Endodermal cell (in vitro differentiated cells): Measurements from ENCODE around the gene FBXO47. TPM values are rescaled to one million over a fixed set of nuclear protein-coding genes. Genes with fewer than 3 reads are reported as not detected.
"Not testable (repeated sequence)": the region's sequence is repeated elsewhere in the genome, so short reads cannot be mapped to it uniquely, and the experiment has no call there.

Source experiments
- DNase-seq: peaks from one replicate; pipeline ENCODE4 v3.0.0-alpha.2; 2017
- H3K27ac ChIP-seq: 2 replicates; pipeline ENCODE4 v1.5.1; 2013; ENCODE audit warnings: mild to moderate bottlenecking, low read depth, low read length, moderate library complexity
- H3K27me3 ChIP-seq: 2 replicates; pipeline ENCODE4 v1.6.1; 2013; ENCODE audit warnings: mild to moderate bottlenecking, low read length, moderate library complexity; ENCODE audit not compliant: insufficient read depth, control insufficient read depth, poor library complexity, severe bottlenecking
- H3K36me3 ChIP-seq: 2 replicates; pipeline ENCODE4 v1.7.0; 2013; ENCODE audit warnings: mild to moderate bottlenecking, low read length, moderate library complexity; ENCODE audit not compliant: control insufficient read depth, insufficient read depth
- H3K4me1 ChIP-seq: one replicate; pipeline ENCODE4 v1.7.0; 2013; ENCODE audit warnings: low read length; ENCODE audit not compliant: control insufficient read depth, insufficient read depth
- H3K4me3 ChIP-seq: 2 replicates; pipeline ENCODE4 v1.5.1; 2013; ENCODE audit warnings: mild to moderate bottlenecking, low read length, moderate library complexity
- H3K9ac ChIP-seq: 2 replicates; pipeline ENCODE4 v1.6.1; 2013; ENCODE audit warnings: mild to moderate bottlenecking, low read length, moderate library complexity; ENCODE audit not compliant: poor library complexity, severe bottlenecking; ENCODE audit errors: extremely low read depth
- H3K9me3 ChIP-seq: 2 replicates; pipeline ENCODE4 v1.6.1; 2013; ENCODE audit warnings: mild to moderate bottlenecking, low read length, moderate library complexity; ENCODE audit not compliant: control insufficient read depth
- H3K27ac Mint-ChIP-seq: 2 replicates; pipeline ENCODE4 v1.8.0; 2020; ENCODE audit warnings: mixed read lengths
- H3K27me3 Mint-ChIP-seq: 2 replicates; pipeline ENCODE4 v1.8.0; 2021; ENCODE audit warnings: mild to moderate bottlenecking, mixed read lengths; ENCODE audit not compliant: insufficient read depth
- H3K36me3 Mint-ChIP-seq: 2 replicates; pipeline ENCODE4 v1.8.0; 2020; ENCODE audit warnings: low read depth, mixed read lengths
- H3K4me1 Mint-ChIP-seq: 2 replicates; pipeline ENCODE4 v1.8.0; 2020; ENCODE audit warnings: mixed read lengths
- H3K4me3 Mint-ChIP-seq: 2 replicates; pipeline ENCODE4 v1.8.0; 2020; ENCODE audit warnings: mild to moderate bottlenecking, moderate library complexity, mixed read lengths
- H3K9me3 Mint-ChIP-seq: 2 replicates; pipeline ENCODE4 v1.8.0; 2020; ENCODE audit warnings: mild to moderate bottlenecking, mixed read lengths
- WGBS, 2 experiments: methylation state at CpG; one replicate each; pipeline versions ENCODE4 v1.1.5 to v1.1.7; 2013; ENCODE audit warnings: missing lambda C conversion rate in 2 of 2, mixed read lengths in 1 of 2; ENCODE audit not compliant: insufficient coverage in 1 of 2, insufficient read length in 1 of 2; 5-methylcytosine and 5-hydroxymethylcytosine counted together
- total RNA-seq, 2 donors: library from RNA; stranded (reverse); fragmentation: NEBNext Ultra II Directional in 1 of 2; extraction: Animal tissue kit (Norgen Biotek cat#: 25700) in 1 of 2; gene quantifications; 2 replicates in 1 of 2; 3 replicates in 1 of 2; pipeline ENCODE4 v1.2.1, GENCODE V29; 2021
- TF ChIP-seq, protein P1 (sequence below): fragments of 200-600 bp; sonication (generic); conservative IDR thresholded peaks from 2 replicates; pipeline ENCODE4 v1.5.0; 2021; ENCODE audit warnings: antibody characterized with exemption, mild to moderate bottlenecking

Gene FBXO47
- total RNA-seq, 2 donors from 2014 or later = not detected

DNA sequence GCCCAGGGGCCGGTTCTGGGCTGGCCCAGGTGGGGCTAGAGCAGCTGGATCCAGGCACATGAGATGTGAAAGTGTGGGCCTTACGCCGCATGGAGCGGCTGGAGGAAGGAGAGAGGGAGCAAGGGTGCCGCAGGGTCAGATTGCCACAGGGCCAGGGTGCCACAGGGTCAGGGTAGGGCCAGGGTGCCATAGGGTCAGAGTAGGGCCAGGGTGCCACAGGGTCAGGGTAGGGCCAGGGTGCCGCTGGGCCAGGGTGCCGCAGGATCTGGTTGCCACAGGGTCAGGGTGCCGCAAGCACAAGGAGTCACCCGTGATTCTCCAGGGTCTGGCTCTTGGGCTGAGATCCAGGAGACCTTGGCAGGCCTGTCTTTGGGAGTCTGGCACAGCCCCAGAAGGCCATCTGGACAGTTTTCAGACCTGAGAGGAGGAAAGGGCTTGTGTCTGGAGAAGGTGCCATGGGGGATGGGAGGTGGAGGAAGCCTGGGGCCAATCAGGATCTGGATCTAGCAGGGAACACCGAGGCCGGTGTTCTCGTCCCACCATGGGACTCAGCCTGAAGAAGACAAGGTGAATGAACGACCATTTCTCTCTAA, 54.9 kb downstream of the FBXO47 start:
- peak; percentile 40 for DNase-seq
- peaks cover 57% of the 10 kb centered on the region for H3K36me3 Mint-ChIP-seq
- Histone ChIP-seq H3K9ac (no peak overlapping the region), H3K36me3 (peaks cover 77% of the 10 kb centered on the region), H3K4me3 (no peak overlapping the region), H3K4me1 (peaks cover 5% of the 10 kb centered on the region), H3K9me3 (no peaks in the 10 kb centered on the region), H3K27ac (no peak overlapping the region), H3K27me3 (no peaks in the 10 kb centered on the region)
- H3K4me3 Mint-ChIP-seq = no peak overlapping the region
- peak overlapping the region; percentile 75 for H3K27ac Mint-ChIP-seq
- H3K9me3 Mint-ChIP-seq = no peaks in the 10 kb centered on the region
- peaks cover 5% of the 10 kb centered on the region for H3K4me1 Mint-ChIP-seq
- 94 to 96% methylated on average over 9 to 13 of the region's 13 CpGs for WGBS, 2 experiments
- H3K27me3 Mint-ChIP-seq = no peaks in the 10 kb centered on the region
- TF ChIP-seq, protein P1, sequence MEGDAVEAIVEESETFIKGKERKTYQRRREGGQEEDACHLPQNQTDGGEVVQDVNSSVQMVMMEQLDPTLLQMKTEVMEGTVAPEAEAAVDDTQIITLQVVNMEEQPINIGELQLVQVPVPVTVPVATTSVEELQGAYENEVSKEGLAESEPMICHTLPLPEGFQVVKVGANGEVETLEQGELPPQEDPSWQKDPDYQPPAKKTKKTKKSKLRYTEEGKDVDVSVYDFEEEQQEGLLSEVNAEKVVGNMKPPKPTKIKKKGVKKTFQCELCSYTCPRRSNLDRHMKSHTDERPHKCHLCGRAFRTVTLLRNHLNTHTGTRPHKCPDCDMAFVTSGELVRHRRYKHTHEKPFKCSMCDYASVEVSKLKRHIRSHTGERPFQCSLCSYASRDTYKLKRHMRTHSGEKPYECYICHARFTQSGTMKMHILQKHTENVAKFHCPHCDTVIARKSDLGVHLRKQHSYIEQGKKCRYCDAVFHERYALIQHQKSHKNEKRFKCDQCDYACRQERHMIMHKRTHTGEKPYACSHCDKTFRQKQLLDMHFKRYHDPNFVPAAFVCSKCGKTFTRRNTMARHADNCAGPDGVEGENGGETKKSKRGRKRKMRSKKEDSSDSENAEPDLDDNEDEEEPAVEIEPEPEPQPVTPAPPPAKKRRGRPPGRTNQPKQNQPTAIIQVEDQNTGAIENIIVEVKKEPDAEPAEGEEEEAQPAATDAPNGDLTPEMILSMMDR = no peak

DNA sequence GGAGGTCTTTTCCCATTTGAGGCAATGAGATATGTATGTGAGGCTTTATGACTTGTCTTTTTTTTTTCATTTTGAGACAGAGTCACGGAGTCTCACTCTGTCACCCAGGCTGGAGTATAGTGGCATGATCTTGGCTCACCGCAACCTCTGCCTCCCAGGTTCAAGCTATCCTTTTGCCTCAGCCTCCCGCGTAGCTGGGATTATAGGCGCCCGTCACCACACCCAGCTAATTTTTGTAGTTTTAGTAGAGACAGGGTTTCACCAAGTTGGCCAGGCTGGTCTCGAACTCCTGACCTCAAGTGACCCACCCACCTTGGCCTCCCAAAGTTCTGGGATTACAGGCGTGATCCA, 55.5 kb downstream of the FBXO47 start:
- H3K4me1 Mint-ChIP-seq, H3K4me3 Mint-ChIP-seq, H3K9ac ChIP-seq, H3K27ac Mint-ChIP-seq, H3K27me3 Mint-ChIP-seq, H3K9me3 Mint-ChIP-seq, H3K4me3 ChIP-seq, H3K27ac ChIP-seq, DNase-seq, H3K9me3 ChIP-seq, H3K27me3 ChIP-seq, H3K4me1 ChIP-seq: not testable (repeated sequence)
- WGBS, 2 experiments = 93 to 95% methylated on average over 8 of the region's 8 CpGs
- peaks cover 77% of the 10 kb centered on the region for H3K36me3 ChIP-seq
- peaks cover 53% of the 10 kb centered on the region for H3K36me3 Mint-ChIP-seq

DNA sequence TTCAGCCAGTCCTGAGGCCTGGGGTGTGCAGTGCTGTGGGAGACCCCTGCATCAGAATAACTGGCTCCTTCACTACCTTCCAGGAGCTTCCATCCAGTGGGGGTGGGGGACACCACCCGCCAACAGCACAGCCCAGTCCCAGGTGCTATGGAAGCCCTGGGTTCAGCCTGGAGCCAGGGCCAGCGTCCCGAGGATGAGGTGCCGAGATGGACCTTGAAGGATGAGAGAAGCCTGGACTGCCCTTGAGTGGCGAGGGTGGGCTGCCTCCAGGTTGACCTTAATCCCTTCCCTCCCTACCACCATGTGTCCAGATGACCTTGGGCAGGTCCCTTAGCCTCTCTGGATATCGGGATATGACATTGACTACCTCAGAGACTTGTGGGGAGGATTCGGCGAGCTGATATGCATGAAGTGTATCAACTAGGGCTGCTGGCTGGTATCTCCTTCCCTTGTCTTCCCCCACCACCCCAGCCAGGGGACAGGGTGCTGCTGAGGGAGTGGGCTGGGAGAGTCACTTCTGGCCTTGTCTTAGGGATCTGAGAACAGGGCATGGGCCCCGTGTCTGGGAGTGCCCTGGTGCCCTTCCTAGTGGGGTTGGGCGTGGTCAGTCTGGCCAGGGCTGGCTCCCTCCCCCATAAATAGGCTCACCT, 56.0 kb downstream of the FBXO47 start:
- Mint-ChIP-seq H3K27me3 (no peaks in the 10 kb centered on the region), H3K9me3 (no peaks in the 10 kb centered on the region), H3K27ac (peak overlapping the region; percentile 35), H3K36me3 (peaks cover 52% of the 10 kb centered on the region), H3K4me3 (no peak overlapping the region), H3K4me1 (peaks cover 2% of the 10 kb centered on the region)
- peaks cover 78% of the 10 kb centered on the region for H3K36me3 ChIP-seq
- no peak overlapping the region for H3K9ac ChIP-seq
- peak; percentile 39 for DNase-seq
- 83 to 94% methylated on average over 3 to 10 of the region's 10 CpGs for WGBS, 2 experiments
- no peak overlapping the region for H3K27ac ChIP-seq
- TF ChIP-seq, protein P1 = no peak
- no peaks in the 10 kb centered on the region for H3K9me3 ChIP-seq
- H3K4me1 ChIP-seq = peaks cover 5% of the 10 kb centered on the region
- H3K4me3 ChIP-seq = no peak overlapping the region
- no peaks in the 10 kb centered on the region for H3K27me3 ChIP-seq
